Embryonic facial prominence (tissue), 1 donor: ENCODE results near the gene KIF16B.
"Not testable (repeated sequence)": the region's sequence is repeated elsewhere in the genome, so short reads cannot be mapped to it uniquely, and the experiment has no call there.

Experiments
- DNase-seq: peaks from one replicate; pipeline ENCODE4 v3.0.0-alpha.2; 2016; ENCODE audit errors: extremely low spot score

The KIF16B gene

DNA sequence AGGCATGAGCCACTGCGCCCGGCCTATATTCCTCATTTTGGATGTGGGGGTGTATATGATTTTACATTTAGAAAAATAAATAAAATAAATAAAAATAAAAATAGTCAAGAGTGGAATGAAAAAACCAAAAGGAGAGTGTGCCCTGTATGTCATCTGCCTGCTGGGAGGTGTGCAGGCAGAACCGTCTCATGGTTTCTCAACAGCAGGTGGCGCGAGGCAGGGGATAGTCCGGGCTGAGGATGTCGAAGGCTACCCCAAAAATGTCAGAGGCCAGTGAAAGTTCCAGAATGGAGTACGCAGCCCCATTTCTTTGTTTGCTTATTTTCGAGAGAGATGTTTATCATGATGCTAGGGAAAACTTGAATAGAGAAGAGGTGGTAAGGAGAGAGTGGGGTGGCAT lies 16.4 kb upstream of the KIF16B start:
- DNase-seq, result no peak

- DNase-seq, result no peak
Measured at GRCh38 chr20:16588241-16588640, 15.0 kb upstream of the KIF16B start.

DNA sequence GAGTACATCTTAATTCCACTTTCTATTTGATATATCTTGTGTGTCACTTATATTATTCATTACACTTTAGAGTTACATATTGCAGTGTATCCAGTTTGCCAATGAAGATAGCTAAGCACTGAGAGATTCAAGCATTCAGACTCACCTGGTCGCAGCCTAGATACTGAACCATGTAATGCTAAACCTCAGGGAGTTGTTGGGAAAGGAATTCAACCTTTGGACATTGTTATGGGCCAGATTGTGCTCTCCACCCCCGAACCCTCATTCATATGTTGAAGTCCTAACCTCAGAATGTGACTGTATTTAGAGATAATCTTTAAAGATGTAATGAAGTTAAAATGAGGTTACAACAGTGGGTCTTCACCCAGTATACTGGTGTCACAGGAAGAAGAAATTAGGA lies 13.8 kb upstream of the KIF16B start:
- DNase-seq, result no peak

- DNase-seq, result no peak
Measured at GRCh38 chr20:16583474-16583873, 10.2 kb upstream of the KIF16B start.

GRCh38 chr20:16581241-16581640 lies 8.0 kb upstream of the KIF16B start:
- DNase-seq, result no peak

- no peak for DNase-seq
Measured at GRCh38 chr20:16580620-16581019, 7.4 kb upstream of the KIF16B start.

DNA sequence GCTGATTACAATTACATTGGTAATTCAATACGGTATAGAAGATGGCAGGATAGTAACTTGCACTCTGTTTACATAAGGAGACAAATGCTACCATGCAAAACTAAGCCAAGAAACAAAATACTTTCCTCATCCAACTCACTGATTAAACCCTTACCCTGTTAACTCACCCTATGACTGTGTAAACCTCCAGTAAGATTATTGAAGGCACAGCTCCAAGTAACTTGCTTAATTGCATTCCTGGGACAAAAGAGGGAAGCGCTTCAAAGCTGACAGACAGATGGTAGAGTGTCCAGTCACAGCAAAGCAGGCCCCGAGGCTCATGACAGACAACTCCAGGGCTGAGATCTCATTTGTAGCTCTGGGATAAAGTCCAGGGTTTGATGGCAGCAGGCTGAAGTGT lies 6.9 kb upstream of the KIF16B start:
- DNase-seq, result no peak

- DNase-seq, result no peak
Measured at GRCh38 chr20:16576219-16576618, 3.0 kb upstream of the KIF16B start.

GRCh38 chr20:16575390-16576140 lies 2.3 kb upstream of the KIF16B start:
- no peak for DNase-seq

- no peak for DNase-seq
Measured at GRCh38 chr20:16574656-16575355, 1.6 kb upstream of the KIF16B start.

DNA sequence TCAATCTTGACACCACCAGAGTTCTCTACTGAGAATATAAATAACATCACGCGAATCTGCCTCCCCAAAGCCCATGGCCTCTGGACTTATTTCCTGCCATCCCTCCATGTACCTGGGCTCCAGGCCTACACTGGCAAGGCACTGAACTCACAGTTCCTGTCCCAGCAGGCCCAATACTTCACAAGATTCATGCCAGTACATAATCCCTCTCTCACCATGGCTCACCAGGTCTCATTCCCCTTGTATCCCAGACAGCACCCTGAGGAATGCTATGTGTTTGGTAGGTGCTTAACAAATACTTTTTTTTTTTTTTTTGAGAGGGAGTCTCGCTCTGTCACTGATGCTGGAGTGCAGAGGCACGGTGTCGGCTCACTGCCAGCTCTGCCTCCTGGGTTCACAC lies 1.9 kb downstream of the KIF16B start:
- no peak for DNase-seq

GRCh38 chr20:16569246-16570153 lies 3.7 kb downstream of the KIF16B start:
- no peak for DNase-seq

DNA sequence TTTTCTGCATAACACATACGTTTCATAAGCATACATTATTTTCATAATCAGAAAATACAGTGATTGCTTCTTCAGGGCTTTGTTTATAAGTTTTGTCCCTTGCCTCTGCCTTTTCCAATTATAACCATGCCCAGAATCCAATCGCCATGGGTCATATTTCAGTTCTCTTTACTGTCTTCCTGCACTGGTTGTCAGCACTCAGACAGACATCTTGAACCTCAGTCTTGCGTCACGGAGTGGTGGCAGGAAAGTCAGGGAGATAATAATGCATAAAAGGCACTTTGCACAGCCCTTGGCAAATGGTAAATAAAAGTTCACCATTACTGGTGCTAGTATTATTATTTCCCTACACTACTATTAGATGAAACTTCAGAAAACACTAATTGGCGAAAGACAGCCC lies 7.2 kb downstream of the KIF16B start:
- no peak for DNase-seq

DNA sequence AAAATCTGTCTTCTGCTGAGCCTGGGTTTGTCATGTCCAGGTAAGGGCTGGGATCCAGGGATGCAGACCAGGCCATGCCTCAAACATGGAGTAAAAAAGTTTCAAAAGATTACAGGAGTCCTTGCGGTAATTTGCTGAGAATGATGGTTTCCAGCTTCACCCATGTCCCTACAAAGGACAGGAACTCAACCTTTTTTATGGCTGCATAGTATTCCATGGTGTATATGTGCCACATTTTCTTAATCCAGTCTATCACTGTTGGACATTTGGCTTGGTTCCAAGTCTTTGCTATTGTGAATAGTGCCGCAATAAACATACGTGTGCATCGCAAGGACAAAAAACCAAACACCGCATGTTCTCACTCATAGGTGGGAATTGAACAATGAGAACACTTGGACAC lies 9.2 kb downstream of the KIF16B start:
- DNase-seq, result not testable (repeated sequence)

DNA sequence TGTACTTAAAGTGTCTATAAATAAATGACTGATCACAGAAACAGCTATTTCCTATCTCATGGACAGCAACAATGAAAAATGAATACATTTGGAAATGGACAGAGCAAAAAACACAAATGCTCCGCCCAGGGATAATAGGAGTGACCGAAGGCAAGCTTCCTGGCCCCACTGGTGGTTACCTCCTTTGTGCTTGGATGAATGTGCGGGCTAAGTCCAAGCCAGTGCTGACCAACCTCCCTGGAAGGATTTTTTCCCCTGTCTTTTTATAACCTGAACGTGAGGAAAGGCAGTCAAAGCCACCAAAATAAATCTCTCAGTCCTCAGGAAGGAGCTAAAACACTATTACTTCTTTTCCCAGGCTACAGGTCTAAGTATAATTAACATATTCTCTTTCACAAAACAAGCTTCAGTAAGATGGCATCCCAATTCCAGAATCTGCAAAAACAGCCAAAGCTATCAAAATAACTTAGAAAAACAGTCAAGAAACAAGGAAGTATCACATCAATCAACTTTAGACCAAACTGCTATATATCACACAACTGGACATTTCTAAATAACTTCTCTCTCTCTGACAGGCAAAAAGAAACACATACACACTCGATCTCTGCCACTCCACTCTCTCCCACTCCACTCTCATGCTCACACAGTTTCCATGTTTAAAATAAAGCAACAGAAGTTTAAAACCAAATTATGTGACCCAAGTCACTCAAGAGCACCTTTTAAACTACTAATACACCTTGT lies 10.0 kb downstream of the KIF16B start:
- no peak for DNase-seq

DNA sequence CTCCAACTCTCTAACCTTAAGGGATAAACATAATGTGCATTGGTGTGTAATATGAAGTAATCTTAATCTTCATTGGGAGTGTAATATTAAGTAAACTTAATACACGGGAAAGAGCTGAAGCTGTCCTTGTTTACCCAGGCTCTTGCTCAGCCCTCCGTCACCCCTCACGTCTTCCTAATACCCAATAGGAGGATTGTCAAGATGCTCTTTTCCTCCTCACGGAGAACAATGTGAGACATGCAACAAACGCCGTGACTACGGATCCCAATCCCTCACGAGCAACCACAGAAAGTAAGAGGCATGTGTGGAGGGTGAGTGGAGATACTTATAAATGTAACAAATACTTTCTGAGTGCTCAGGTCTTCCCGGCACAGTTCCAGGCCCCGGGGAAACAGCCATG lies 11.0 kb downstream of the KIF16B start:
- no peak for DNase-seq

DNA sequence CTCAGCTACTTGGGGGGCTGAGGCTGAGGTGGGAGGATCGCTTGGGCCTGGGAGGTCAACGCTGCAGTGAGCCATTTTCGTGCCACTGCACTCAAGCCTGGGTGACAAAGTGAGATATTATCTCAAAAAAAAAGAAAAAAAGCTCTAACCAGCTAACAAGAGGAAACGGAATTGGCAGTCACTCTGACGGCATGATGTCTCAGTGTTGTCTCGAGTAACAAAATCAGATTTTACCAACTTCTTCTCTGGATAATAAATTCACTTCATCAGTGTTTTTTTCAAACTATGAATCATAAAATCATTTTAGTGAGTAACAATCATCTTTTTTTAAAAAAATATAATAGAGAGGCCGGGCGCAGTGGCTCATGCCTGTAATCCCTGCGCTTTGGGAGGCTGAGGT lies 12.6 kb downstream of the KIF16B start:
- DNase-seq, result no peak

- DNase-seq, result no peak
Measured at GRCh38 chr20:16560216-16560615, 13.0 kb downstream of the KIF16B start.

DNA sequence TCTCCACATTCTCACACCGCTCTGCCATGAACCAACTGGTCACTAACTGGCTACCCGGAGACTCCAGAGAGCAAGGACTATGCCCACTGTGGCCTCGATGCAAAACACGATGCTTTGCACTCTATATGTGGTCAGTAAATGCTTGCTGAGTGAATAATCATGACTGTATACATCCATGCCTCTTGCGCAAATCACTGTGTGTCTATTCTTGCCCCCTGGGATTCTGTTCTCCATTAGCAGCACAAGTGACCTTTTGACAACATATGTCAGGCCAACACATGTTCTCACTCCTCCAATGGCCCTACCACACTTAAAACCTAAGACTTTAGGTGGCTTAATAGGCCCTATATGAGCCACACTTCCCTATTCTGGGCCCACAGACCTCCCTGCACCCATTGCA lies 16.9 kb downstream of the KIF16B start:
- no peak for DNase-seq

GRCh38 chr20:16555754-16556153 lies 17.5 kb downstream of the KIF16B start:
- DNase-seq, result no peak

DNA sequence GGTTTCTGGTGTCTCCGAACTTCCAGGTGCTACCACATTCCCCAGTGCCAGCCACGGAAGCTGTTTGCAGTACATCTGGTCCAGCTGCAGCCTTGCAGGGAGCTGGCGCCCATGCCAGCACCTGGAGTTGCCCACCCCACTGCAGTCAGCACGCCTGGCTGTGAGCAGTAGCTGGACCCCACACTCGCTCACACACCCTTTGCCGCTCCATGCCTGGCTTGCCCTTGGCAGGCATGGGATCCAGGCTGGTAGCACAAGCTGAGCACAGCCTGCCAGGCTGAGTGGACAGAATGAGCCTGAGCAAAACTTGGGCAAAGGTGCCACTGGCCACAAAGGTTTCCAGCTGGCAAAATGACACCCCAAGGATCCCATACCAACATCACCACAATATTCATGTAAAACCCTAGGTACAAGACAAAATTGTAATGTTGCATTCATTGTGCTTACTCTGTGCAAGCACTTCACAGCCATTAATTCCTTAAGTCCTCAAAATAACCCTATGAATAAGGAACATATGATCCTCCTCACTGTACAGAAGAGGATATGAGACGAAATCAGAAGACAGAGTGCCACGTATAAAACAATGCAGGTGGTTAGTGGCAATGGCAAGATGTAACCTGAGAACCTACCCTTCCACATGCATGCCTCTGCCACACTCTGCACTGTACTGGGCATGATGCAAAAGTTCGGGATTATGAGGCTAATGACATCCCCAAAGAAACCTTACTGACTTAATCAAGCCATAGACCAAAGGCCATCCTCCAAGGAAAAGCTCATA lies 18.3 kb downstream of the KIF16B start:
- no peak for DNase-seq
